ENCODE measurements around the gene DPY19L2.
"Not testable (repeated sequence)": the region's sequence is repeated elsewhere in the genome, so short reads cannot be mapped to it uniquely, and the experiment has no call there.

DNA sequence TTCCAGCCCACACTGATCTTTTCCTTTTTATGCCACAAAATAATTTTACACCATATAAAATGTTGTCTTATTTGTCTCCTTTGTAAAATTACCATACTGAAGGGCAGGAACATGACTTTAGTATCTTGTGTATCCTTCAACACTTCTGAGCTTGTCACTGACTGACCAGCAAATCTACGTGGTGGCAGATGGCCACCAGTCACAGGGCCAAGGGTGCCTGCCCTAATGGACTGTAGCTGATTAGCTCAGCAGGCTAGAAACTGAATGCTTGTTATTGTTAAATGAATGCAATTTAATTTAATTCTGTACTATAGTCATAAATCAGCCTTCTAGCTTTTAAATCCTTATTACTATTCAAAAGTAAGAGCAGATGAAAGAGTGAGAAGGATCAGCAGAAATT is 85.0 kb downstream of the DPY19L2 start:
- TF ChIP-seq POLR2AphosphoS5, POLR2A (IDR thresholded peaks at IDR 0.05): not testable (repeated sequence)
- TF ChIP-seq, protein P1, sequence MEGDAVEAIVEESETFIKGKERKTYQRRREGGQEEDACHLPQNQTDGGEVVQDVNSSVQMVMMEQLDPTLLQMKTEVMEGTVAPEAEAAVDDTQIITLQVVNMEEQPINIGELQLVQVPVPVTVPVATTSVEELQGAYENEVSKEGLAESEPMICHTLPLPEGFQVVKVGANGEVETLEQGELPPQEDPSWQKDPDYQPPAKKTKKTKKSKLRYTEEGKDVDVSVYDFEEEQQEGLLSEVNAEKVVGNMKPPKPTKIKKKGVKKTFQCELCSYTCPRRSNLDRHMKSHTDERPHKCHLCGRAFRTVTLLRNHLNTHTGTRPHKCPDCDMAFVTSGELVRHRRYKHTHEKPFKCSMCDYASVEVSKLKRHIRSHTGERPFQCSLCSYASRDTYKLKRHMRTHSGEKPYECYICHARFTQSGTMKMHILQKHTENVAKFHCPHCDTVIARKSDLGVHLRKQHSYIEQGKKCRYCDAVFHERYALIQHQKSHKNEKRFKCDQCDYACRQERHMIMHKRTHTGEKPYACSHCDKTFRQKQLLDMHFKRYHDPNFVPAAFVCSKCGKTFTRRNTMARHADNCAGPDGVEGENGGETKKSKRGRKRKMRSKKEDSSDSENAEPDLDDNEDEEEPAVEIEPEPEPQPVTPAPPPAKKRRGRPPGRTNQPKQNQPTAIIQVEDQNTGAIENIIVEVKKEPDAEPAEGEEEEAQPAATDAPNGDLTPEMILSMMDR (IDR thresholded peaks at IDR 0.05) = not testable (repeated sequence)
